Thyroid gland (tissue), 4 donors: ENCODE results near the gene BRD2.

Source experiments
- CTCF ChIP-seq, 6 experiments: fragments of 200-600 bp in 3 of 6; fragments of 450-650 bp in 3 of 6; sonication (generic) in 3 of 6; IDR thresholded peaks; one replicate each; pipeline ENCODE4 v1.5.1; 2016 to 2019; ENCODE audit warnings: antibody characterized with exemption in 6 of 6, mild to moderate bottlenecking in 2 of 6, inconsistent platforms in 1 of 6, moderate library complexity in 1 of 6
- POLR2A ChIP-seq, 2 donors: fragments of 450-650 bp; IDR thresholded peaks; one replicate each; pipeline ENCODE4 v1.6.1; 2017; ENCODE audit warnings: antibody characterized with exemption in 2 of 2, mild to moderate bottlenecking in 2 of 2, moderate library complexity in 1 of 2

- no peak for TF ChIP-seq CTCF (IDR thresholded peaks at IDR 0.05)
- TF ChIP-seq POLR2A (IDR thresholded peaks at IDR 0.05): no peak
Measured at GRCh38 chr6:32995448-32995847, 27.1 kb downstream of the BRD2 start.
